C4-2B (cell line): ENCODE data around the gene KISS1R.

ENCODE experiments used
- H3K27ac ChIP-seq: fragments of 450-650 bp; 2 replicates; pipeline ENCODE4 v1.5.1; 2017
- ZFX ChIP-seq: fragments of 450-650 bp; IDR thresholded peaks from 2 replicates; pipeline ENCODE4 v1.6.1; 2017
- TF ChIP-seq, protein P1 (sequence below): fragments of 450-650 bp; conservative IDR thresholded peaks from 2 replicates; pipeline ENCODE4 v1.5.1; 2017; ENCODE audit warnings: mild to moderate bottlenecking

Gene KISS1R

GRCh38 chr19:925087-925525 lies 8.0 kb downstream of the KISS1R start:
- peak overlapping the region; percentile 91 for H3K27ac ChIP-seq
- TF ChIP-seq, protein P1, sequence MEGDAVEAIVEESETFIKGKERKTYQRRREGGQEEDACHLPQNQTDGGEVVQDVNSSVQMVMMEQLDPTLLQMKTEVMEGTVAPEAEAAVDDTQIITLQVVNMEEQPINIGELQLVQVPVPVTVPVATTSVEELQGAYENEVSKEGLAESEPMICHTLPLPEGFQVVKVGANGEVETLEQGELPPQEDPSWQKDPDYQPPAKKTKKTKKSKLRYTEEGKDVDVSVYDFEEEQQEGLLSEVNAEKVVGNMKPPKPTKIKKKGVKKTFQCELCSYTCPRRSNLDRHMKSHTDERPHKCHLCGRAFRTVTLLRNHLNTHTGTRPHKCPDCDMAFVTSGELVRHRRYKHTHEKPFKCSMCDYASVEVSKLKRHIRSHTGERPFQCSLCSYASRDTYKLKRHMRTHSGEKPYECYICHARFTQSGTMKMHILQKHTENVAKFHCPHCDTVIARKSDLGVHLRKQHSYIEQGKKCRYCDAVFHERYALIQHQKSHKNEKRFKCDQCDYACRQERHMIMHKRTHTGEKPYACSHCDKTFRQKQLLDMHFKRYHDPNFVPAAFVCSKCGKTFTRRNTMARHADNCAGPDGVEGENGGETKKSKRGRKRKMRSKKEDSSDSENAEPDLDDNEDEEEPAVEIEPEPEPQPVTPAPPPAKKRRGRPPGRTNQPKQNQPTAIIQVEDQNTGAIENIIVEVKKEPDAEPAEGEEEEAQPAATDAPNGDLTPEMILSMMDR: no peak
- no peak for TF ChIP-seq ZFX

DNA sequence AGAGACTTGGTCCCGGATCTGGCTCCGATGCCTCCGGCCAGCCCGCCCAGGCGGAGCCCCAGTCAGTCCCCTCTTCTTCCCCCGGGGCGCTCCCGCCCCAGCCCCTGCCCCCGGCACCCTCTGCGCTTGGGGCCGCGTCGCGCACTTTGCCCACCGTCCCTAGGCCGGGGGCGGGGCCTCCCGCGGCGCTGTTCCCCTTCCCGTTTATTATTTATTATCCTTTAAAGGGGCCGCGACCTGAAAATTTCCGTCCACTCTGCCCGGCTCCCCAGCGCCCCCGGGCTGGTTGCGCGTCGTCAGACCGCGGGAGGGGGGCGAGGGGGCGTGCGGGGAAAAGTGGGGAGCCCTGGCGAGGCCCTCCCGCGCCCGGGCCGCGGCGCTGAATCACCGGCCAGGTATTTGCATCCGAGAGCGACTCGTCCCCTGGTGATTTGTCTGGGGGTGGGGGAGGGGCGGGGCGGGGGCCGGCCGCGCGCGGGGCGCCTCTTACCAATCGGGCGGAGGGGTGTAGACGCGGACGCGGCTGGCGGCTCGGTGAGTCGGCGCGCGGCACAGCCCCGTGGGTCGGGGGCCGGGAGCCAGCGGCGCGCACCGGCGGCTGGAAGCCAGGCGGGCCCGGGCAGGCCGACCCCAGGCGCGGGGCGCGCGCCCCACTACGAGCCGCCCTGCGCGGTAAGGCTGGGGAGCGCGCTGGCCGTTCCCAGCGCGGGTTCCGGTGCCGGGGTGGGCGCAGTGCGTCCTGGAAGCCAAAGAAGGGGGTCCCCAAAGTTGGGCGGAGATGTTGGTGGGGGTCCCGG lies 8.6 kb downstream of the KISS1R start, which contains the start of gene ARID3A:
Gene ARID3A (plus strand): TSS at position 510 of the 797 bp plus-strand sequence. CDS start 3,494 bp downstream, outside the sequence.
- TF ChIP-seq, protein P1: no peak
- TF ChIP-seq ZFX: no peak
- H3K27ac ChIP-seq: peak within 1 kb of the TSS; percentile 91

DNA sequence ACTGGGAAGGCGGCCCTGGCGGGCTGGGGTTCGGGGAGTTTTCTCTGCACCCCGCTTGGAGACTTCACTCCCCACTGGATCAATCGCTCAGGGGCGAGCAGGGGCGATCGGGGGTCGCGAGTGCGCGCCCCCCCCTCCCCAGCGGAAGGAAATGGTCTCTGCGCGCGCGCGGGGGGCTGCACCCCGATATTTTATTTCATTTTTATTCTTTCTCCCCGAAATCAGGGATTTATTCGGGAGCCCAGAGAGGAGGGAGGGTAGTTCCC lies 9.1 kb downstream of the KISS1R start:
- TF ChIP-seq, protein P1: no peak
- no peak for TF ChIP-seq ZFX
- peak overlapping the region; percentile 91 for H3K27ac ChIP-seq

GRCh38 chr19:926589-927350 lies 9.6 kb downstream of the KISS1R start:
- TF ChIP-seq, protein P1: no peak
- no peak for TF ChIP-seq ZFX
- peak overlapping the region; percentile 91 for H3K27ac ChIP-seq

DNA sequence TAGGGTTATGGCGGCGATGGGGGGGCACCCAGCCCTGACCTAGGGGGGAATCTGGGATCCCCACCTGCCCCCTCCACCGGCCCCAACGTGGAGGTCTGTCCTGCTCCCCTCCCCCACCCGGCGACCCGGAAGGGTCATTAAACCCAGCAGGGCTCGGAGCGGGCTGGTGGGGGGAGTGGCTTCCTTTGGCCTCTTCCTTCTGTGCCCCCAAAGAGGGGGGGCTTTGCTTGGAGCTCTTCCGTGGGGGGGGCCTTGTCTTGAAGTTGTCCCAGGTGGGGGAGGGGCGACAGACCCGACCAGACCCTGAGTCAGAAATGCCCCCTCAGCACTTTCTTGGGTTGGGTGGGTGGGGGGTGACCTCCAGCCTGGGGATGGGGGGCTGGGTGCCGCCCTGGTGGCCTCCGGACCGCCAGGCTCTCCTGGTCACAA lies 10.2 kb downstream of the KISS1R start:
- TF ChIP-seq ZFX: no peak
- TF ChIP-seq, protein P1: no peak
- H3K27ac ChIP-seq: no peak overlapping the region

- no peak overlapping the region for H3K27ac ChIP-seq
- TF ChIP-seq, protein P1: no peak
- TF ChIP-seq ZFX: no peak
Observed at GRCh38 chr19:927780-928401, 10.8 kb downstream of the KISS1R start.
